Stimulated activated CD4-positive, alpha-beta T cell treated with anti-CD3 and anti-CD28 coated beads, Interleukin-1b, Interleukin-23, amount 100 ng/mL, for 1 hour (primary cell): ENCODE data around the gene CENPB.
A peak's percentile ranks its signal among the peaks of the same experiment; 100 is the strongest.

Experiments used
- DNase-seq, 2 donors: peaks; one replicate each; pipeline ENCODE4 v3.0.0-alpha.2; 2020; ENCODE audit warnings: low read depth in 2 of 2

Gene CENPB

DNA sequence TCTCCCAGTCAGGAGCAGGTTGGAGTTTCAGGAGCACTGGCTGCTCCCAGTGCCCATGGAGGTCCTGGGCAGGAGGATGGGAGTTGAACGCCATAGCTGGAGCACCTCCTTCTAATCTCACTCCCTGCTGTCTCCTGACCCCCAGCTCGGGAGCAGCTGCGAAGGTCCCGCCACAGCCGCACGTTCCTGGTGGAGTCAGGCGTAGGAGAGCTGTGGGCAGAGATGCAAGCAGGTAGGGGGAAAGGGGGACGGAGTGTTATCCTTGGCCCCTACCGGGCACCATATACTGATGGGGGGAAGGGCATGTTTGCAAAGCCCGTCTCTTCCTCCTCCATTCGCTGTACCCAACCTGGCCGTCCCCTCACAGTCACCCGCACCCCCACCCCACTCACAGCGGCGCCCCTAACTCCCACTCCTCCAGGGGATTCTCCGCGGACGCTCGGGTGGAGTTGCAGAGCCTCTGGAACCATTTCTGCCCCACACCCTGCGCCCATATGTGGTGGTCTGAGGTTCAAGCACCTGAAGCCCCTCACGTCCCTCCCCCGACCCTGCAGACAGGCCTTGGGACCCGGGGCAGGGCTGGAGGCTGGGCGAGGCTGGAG is 37.4 kb downstream of the CENPB start:
- no peak for DNase-seq

- DNase-seq = no peak
These were observed 38.5 kb downstream of the CENPB start for GRCh38 chr20:3748073-3748472.

- no peak for DNase-seq
These were observed 39.1 kb downstream of the CENPB start for GRCh38 chr20:3747471-3747870.

DNA sequence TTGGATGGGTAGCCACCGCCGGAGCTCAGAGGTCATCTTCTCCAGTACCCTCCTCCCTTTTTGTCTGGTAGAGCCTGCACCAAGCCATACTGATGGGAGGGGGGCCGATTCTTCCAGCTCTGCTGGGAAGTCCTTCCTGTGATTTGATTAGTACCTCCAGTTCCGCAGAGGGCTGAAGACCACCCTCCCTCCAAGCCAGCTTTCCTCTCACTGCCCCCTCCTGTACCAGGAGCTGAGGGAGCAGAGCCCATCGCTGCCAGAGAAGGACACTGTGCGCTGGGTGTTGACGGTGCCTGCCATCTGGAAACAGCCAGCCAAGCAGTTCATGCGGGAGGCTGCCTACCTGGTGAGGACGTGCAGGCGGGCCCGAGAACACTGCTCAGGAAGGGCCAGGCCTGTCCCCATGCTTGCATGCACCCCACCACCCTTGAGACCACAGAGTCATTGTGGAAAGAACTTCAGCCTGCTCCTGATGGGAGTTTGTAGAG is 40.8 kb downstream of the CENPB start:
- DNase-seq = no peak

- peak; percentile 51 to 53 for DNase-seq
These were observed 41.5 kb downstream of the CENPB start for GRCh38 chr20:3744806-3745685.

DNA sequence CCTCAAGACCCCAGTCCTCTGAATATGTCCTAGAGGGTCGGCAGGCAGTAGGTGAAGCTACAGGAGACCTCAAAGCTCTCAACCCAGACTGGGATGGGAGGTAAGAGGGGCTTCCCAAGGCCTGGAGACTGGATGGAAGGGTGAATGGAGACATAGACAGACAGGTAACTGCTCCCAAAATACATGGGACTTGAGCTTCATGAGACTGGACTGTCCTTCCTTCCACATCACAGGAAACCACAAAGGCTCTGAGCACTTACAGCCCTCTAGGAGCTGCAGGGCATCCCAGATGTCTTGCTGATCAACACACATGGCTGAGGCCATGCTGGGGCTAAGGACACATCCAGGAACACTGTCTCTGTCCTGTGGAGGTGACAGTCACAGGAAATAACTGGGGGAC is 42.5 kb downstream of the CENPB start:
- DNase-seq = no peak

GRCh38 chr20:3743251-3743650 is 43.3 kb downstream of the CENPB start:
- no peak for DNase-seq

DNA sequence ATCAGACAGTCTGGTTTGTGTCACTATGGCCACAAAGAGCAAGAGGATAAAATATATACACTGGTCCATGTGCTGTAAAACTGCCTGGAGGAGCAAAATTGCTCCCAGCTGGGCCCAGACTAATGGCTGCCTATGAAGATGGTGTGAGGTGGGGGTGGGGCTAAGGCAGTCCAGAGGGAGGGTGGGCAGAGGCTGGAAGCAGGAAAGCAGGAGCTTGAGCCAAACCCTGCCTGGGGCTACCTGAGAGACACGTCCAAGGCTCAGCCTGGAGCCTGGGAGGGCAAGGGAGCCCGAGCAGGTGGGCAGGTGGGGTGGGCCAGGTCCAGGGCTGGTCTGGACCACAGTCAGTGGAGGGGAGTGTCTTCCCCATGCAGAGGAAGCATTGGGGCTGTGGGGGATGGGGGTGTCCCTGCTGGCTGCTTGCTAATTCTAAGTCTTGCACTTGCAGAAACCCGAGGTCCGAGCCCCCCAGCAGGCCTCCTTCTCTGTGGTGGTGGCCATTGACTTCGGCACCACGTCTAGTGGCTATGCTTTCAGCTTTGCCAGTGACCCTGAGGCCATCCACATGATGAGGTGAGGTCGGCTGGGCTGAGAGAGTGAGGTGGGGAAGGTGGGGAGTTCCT is 44.6 kb downstream of the CENPB start:
- no peak for DNase-seq

DNA sequence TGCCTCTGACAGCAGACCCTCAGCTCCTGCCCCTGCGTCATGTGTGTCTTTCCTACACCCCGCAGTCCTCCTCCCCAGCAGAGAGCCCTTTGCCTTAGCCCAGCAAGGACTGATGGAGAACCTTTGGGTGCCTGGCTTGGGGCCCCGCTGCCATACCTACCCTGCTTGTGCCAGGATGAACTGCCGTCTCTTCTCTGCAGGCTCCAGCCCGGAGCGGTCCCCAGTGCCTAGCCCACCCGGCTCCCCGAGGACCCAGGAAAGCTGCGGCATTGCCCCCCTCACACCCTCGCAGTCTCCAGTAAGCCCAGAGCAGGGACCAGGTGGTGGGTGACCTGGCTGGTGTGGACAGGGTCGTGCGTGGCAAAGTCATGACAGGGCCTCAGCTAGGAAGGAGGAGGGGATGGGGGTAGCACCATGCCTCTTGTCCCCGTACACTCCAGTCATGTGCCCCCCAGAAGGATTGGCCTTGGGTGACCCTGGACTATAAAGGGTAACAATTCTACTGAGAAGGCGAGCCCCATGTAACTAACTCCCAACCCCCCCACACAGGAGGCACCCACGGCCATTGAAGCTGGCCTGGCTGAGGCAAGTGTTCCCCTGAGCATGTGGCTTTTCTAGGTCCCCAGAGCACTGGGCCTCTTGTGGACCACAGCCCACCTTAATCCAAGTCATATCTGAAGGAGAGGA is 45.8 kb downstream of the CENPB start:
- no peak for DNase-seq

DNA sequence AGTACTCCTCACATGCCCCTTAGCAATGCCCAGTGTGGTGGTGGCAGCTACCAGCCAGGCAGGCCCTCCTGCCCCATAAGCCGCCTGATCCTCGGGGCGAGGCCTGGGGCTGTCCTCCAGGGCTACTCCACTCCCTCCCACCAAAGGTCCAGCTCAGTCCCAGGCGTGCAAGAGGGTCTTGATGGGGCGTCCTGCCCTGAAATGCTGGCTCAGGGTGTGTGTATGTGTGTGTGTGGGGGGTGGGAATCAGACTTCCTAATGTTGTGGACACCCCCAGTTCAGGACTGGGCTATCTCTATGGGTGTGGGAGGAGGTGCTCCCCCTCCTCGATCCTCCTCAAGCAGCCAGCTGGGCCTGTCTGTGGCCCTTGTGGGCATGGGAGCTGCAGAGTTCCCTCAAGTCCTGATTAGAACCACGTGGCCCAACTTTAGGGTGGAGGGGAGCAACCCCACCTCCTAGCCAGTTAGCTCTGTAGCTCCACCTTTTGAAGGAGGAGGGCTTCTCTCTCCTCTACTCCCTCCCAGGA is 46.6 kb downstream of the CENPB start:
- no peak for DNase-seq

- DNase-seq = no peak
These were observed 47.2 kb downstream of the CENPB start for GRCh38 chr20:3739054-3739925.

DNA sequence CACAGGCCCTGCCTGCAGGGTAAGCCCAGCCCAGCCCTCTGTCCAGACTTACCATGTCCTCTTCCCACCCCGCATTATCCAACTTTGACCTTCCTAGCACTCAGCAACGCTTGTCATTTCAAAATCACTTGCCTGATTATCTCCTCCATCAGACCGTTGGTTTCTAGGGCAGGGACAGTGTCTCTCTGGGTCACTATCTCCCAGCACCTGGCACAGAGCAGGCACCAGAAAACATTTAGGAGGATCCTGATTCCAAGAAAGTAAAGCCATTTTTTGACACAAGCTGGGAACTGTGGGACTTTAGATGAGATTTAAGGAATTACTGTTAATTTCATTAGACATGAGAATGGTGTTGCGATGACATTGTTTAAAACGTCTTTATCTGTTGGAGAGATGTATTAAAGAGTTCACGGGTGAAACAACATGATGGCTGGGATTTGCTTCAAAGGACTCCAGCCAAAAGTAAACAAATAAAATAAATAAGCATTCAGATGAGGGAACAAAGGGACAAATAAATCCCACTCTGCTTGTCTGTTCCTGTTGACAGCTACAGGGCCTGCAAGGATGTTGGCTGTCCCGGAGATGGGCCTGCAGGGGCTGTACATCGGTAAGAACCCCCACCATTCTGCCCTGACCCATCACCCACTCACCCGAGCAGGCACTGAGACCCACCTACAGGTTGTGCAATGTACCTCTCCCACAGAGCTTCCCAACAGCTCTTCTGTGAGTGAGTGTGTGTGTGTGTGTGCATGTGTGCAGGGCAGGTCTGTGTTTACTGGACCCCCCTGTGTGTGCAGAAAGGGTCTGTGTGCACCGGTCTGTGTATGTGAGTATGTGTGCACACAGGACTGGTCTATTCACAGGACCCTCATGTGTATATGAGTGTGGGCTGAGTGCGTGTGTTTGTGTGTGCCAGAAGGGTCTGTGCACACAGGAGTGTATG is 48.2 kb downstream of the CENPB start:
- no peak for DNase-seq

- no peak for DNase-seq
These were observed 50.8 kb downstream of the CENPB start for GRCh38 chr20:3735768-3736167.

DNA sequence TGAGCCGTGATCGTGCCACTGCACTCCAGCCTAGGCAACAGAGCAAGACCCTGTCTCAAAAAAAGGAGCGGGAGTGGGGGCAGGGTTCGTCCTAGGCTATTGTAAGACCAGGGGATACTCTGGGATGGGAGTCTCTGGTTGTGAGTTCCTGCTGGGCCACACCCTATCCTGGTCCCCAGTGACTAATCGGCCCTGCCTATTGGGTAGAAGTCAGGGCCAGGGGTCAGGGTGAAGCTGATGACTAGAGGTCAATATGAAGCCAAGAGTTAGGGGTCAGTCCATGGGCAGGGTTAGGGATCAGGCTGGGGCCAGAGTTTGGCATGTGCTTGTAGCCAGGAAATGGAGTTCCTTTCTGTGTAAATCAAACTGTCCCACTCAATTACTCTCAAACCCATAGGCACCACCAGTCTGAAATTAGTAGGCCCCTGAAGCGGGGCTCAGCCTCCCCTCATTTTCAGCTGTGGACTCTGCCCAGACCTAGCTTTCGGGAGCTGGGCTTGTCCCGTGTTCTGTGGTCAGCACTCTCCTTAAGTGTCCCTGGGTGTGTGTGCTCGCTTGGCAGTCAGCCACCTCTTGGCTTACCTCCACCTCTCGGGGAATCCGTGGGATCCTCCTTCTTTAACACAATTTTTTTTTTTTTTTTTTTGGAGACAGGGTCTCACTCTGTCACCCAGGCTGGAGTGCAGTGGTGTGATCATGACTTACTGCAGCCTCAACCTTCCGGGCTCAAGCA is 52.3 kb downstream of the CENPB start:
- DNase-seq = no peak
